ENCODE results near the gene LAMC3. TPM values are rescaled to one million over a fixed set of nuclear protein-coding genes. Genes with fewer than 3 reads are reported as not detected.

The LAMC3 gene
- total RNA-seq, 1 donor from 2014 or later: 1.0 TPM

DNA sequence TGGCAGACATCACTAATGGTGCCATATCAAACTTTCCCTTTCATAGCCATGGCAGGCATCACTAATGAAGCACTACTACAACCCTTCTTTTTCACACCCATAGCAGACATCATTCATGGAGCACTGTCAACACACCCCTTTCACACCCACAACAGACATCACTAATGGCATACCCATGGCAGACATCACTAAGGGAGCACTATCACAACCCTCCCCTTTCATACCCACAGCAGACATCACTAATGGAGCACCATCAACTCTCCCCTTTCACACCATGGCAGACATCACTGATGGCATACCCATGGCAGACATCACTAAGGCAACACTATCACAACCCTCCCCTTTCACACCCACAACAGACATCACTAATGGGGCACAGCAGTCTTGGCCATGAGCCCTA is 33.7 kb downstream of the LAMC3 start:
- H3K4me1 Mint-ChIP-seq (ENCODE audit: unreplicated experiment): peaks cover 10% of the 10 kb centered on the region
- no peak overlapping the region for H3K27ac Mint-ChIP-seq (ENCODE audit: unreplicated experiment)
- H3K36me3 Mint-ChIP-seq (ENCODE audit: unreplicated experiment): no peaks in the 10 kb centered on the region
- H3K9me3 Mint-ChIP-seq (ENCODE audit: unreplicated experiment): no peaks in the 10 kb centered on the region
- H3K27me3 Mint-ChIP-seq (ENCODE audit: unreplicated experiment): peaks cover 3% of the 10 kb centered on the region
- TF ChIP-seq, protein P1, sequence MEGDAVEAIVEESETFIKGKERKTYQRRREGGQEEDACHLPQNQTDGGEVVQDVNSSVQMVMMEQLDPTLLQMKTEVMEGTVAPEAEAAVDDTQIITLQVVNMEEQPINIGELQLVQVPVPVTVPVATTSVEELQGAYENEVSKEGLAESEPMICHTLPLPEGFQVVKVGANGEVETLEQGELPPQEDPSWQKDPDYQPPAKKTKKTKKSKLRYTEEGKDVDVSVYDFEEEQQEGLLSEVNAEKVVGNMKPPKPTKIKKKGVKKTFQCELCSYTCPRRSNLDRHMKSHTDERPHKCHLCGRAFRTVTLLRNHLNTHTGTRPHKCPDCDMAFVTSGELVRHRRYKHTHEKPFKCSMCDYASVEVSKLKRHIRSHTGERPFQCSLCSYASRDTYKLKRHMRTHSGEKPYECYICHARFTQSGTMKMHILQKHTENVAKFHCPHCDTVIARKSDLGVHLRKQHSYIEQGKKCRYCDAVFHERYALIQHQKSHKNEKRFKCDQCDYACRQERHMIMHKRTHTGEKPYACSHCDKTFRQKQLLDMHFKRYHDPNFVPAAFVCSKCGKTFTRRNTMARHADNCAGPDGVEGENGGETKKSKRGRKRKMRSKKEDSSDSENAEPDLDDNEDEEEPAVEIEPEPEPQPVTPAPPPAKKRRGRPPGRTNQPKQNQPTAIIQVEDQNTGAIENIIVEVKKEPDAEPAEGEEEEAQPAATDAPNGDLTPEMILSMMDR (IDR thresholded peaks at IDR 0.05): no peak
- no peak overlapping the region for H3K4me3 Mint-ChIP-seq (ENCODE audit: unreplicated experiment)
- DNase-seq (ENCODE audit: extremely low spot score, unreplicated experiment): no peak

DNA sequence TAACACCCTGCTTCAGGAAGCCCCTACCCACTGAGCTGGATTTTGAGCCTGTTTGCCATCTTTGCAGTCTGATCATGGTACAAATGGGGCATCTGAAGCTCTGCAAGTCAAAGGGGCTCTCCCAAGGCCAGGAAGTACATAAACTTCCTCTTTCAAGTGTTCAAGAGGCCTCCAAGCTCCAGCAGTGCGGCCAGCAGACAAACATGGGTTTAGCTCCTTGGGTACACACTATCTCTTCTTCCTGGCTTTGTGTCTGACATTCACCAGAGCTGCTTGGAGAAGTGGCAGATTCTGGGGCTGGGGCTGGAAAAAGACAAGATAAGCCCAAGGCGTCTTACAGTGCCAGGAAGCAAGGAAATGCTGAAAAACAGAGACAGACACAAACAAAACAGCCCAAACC is 34.1 kb downstream of the LAMC3 start:
- TF ChIP-seq, protein P1 (IDR thresholded peaks at IDR 0.05): no peak
- no peaks in the 10 kb centered on the region for H3K9me3 Mint-ChIP-seq (ENCODE audit: unreplicated experiment)
- H3K36me3 Mint-ChIP-seq (ENCODE audit: unreplicated experiment): no peaks in the 10 kb centered on the region
- peaks cover 5% of the 10 kb centered on the region for H3K4me1 Mint-ChIP-seq (ENCODE audit: unreplicated experiment)
- DNase-seq (ENCODE audit: extremely low spot score, unreplicated experiment): no peak
- H3K27ac Mint-ChIP-seq (ENCODE audit: unreplicated experiment): no peak overlapping the region
- H3K4me3 Mint-ChIP-seq (ENCODE audit: unreplicated experiment): no peak overlapping the region
- peaks cover 3% of the 10 kb centered on the region for H3K27me3 Mint-ChIP-seq (ENCODE audit: unreplicated experiment)

DNA sequence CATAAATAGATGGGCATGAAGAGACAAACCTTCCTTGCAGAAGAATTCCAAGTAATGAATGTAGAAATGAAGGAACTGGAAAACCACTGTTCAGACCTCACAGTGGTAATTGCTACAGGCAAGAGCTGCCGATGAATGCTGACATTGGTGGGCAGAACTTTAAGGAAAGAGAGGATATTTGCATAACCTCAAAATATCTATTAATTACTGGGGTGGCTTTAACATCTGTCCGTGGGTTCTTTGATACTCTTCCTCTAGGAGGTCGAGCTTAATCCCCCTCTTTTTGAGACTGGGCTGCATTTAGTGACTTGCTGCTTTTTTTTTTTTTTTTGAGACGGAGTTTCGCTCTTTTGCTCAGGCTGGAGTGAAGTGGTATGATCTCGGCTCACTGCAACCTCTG is 34.7 kb downstream of the LAMC3 start:
- Mint-ChIP-seq H3K9me3 (ENCODE audit: unreplicated experiment) (no peaks in the 10 kb centered on the region), H3K27ac (ENCODE audit: unreplicated experiment) (no peak overlapping the region), H3K27me3 (ENCODE audit: unreplicated experiment) (peaks cover 3% of the 10 kb centered on the region), H3K36me3 (ENCODE audit: unreplicated experiment) (no peaks in the 10 kb centered on the region), H3K4me1 (ENCODE audit: unreplicated experiment) (peaks cover 3% of the 10 kb centered on the region), H3K4me3 (ENCODE audit: unreplicated experiment) (no peak overlapping the region)
- TF ChIP-seq, protein P1 (IDR thresholded peaks at IDR 0.05): no peak
- DNase-seq (ENCODE audit: extremely low spot score, unreplicated experiment): no peak

DNA sequence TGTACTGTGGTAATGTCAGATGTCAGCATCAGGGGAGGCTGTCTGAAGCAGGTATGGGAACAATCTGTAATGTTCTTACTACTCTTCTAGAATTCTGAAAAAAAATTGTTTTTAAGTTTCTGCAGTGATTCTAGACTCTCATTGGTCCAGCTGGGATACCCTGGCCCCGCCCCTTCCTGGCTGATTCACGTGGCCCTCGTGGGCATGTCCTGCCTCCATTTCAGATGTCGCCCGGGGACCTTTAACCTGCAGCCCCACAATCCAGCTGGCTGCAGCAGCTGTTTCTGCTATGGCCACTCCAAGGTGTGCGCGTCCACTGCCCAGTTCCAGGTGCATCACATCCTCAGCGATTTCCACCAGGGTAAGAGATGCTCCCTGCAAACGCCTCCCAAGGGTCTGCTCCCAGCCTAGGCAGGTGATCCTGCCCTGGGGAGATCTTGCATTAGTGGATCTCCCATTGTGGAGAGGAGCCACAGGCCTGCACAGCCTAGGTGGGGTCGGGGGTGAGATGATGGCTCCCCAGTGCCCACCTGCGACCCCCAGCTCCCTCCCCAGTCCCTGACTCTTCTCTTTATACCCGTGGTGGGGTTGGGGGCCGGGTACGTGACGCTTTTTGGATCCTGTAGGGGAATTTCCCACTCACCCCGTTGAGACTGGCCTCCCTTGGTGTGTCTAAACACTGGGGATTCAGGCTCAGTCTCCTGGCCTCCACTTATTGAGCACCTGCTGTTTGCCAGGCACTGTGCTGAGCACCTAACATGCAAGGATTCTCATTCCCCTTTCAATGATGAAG is 36.5 kb downstream of the LAMC3 start:
- Mint-ChIP-seq H3K4me3 (ENCODE audit: unreplicated experiment) (no peak overlapping the region), H3K9me3 (ENCODE audit: unreplicated experiment) (no peaks in the 10 kb centered on the region), H3K36me3 (ENCODE audit: unreplicated experiment) (no peaks in the 10 kb centered on the region), H3K4me1 (ENCODE audit: unreplicated experiment) (peaks cover 2% of the 10 kb centered on the region), H3K27me3 (ENCODE audit: unreplicated experiment) (peaks cover 2% of the 10 kb centered on the region), H3K27ac (ENCODE audit: unreplicated experiment) (no peak overlapping the region)
- no peak for DNase-seq (ENCODE audit: extremely low spot score, unreplicated experiment)
- TF ChIP-seq, protein P1 (IDR thresholded peaks at IDR 0.05): no peak

DNA sequence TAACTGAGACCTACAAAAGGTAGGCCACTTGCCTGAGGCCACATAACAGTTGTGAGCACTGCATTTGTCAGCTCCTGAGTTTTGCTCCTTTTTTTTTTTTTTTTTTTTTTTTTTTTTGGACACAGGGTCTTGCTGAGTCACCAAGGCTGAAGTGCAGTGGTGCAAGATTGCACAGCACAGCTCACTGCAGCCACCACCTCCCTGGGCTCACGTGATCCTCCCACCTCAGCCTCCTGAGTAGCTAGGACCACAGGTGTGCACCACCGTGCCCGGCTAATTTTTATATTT is 37.1 kb downstream of the LAMC3 start:
- H3K9me3 Mint-ChIP-seq (ENCODE audit: unreplicated experiment): no peaks in the 10 kb centered on the region
- H3K4me3 Mint-ChIP-seq (ENCODE audit: unreplicated experiment): no peak overlapping the region
- no peak for DNase-seq (ENCODE audit: extremely low spot score, unreplicated experiment)
- H3K27ac Mint-ChIP-seq (ENCODE audit: unreplicated experiment): no peak overlapping the region
- H3K36me3 Mint-ChIP-seq (ENCODE audit: unreplicated experiment): no peaks in the 10 kb centered on the region
- H3K27me3 Mint-ChIP-seq (ENCODE audit: unreplicated experiment): peaks cover 2% of the 10 kb centered on the region
- TF ChIP-seq, protein P1 (IDR thresholded peaks at IDR 0.05): no peak
- peaks cover 2% of the 10 kb centered on the region for H3K4me1 Mint-ChIP-seq (ENCODE audit: unreplicated experiment)
